Keratinocyte (primary cell): ENCODE results near the gene TXNRD1.

Experiments
- CTCF ChIP-seq, 3 experiments: IDR thresholded peaks in 1 of 3; conservative IDR thresholded peaks in 1 of 3; optimal IDR thresholded peaks in 1 of 3; 2 replicates in 2 of 3; 3 replicates in 1 of 3; pipeline versions ENCODE3 to v1.5.1; 2011; ENCODE audit warnings: low read length in 3 of 3, mild to moderate bottlenecking in 3 of 3, moderate library complexity in 2 of 3, control low read depth in 1 of 3, inconsistent platforms in 1 of 3; ENCODE audit not compliant: insufficient read depth in 2 of 3; ENCODE audit errors: extremely low read depth in 1 of 3
- EZH2 ChIP-seq: IDR thresholded peaks from one replicate; pipeline ENCODE4 v1.6.1; 2012; ENCODE audit warnings: inconsistent platforms, mild to moderate bottlenecking, low read length, moderate library complexity

DNA sequence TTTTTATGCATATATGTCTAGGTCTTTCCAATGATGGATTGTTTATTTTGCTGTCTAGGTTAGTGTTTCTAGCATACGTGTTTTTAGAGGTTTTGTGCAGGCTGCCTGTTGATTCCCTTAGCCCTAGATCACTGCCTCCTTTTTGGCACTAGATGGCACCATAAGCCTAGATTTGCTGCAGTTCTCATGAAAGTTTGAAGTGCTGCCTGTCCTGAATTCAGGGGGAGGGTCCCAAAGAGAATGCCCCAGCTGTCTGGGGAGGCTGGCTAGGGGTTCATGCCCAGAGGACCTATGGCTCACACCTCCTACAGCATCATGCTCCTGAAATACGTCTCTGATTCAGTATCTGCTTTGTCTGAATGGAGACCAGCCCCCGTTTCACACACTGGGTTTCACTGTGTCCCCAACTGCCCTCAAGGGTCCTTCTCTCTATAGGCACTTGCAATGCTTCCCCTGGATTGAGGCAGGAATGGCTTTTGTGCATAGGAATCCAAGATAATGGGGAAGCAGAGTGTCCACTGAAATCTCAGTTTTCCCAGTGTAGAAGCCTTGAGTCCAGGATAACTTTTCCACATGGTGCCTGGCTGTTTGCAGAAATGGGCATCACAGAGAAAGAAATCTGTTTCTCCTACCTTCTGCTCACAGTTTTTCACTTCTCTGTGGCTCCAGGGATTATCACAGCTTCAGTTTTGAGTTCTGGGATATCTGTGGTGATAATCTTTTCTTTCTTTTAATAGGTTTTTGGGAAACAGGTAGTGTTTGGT lies 14.2 kb upstream of the TXNRD1 start:
- TF ChIP-seq CTCF (optimal IDR thresholded peaks at IDR 0.05 in 1 of 3, IDR thresholded peaks at IDR 0.05 in 1 of 3, conservative IDR thresholded peaks at IDR 0.05 in 1 of 3; ENCODE audit: extremely low read depth in 1 of 3, insufficient read depth in 2 of 3, low read length in 3 of 3) (peak; percentile 79 to 93 (median 85)), EZH2 (no peak)
